Omental fat pad (tissue), 4 donors: ENCODE results near the gene RNF113B. TPM values are rescaled to one million over a fixed set of nuclear protein-coding genes. Genes with fewer than 3 reads are reported as not detected.
A peak's percentile ranks its signal among the peaks of the same experiment; 100 is the strongest.

ENCODE experiments used
- ATAC-seq: fragments of 150-250 bp; one replicate; pipeline ENCODE4 v1.9.1; 2016; ENCODE audit warnings: mild to moderate bottlenecking, moderate library complexity; ENCODE audit not compliant: low FRiP score
- DNase-seq: peaks from one replicate; pipeline ENCODE4 v3.0.0-alpha.2; 2019; ENCODE audit warnings: low spot score
- CTCF ChIP-seq, 3 donors: fragments of 450-650 bp; IDR thresholded peaks; one replicate each; pipeline ENCODE4 v1.5.1; 2016 to 2017; ENCODE audit warnings: antibody characterized with exemption in 3 of 3, mild to moderate bottlenecking in 3 of 3, moderate library complexity in 2 of 3
- small RNA-seq: library from RNA; depleted of rRNA; stranded (forward); fragments of <200 nt; gene quantifications from one replicate; pipeline ENCODE3, GENCODE V24; 2016
- total RNA-seq, 4 donors: library from RNA; depleted of rRNA; stranded (reverse); fragments of >200 nt; gene quantifications; one replicate each; pipeline ENCODE4 v1.1.0, GENCODE V29; 2016

Gene RNF113B
- total RNA-seq, 4 donors from 2014 or later = not detected

GRCh38 chr13:98142380-98143156 lies 34.5 kb downstream of the RNF113B start, which contains the start of gene FARP1:
FARP1 (plus strand) TSS chr13:98143094; CDS start chr13:98213243, 70,149 bp downstream.
- TF ChIP-seq CTCF (IDR thresholded peaks at IDR 0.05) = peak in 1 of 3 donors; percentile 20
- DNase-seq = no peak
- peak; percentile 96 for ATAC-seq

- no peak for TF ChIP-seq CTCF (IDR thresholded peaks at IDR 0.05)
- ATAC-seq (no peak), DNase-seq (no peak)
Observed at GRCh38 chr13:98141509-98142379, 35.3 kb downstream of the RNF113B start.

GRCh38 chr13:98141091-98141490 lies 36.0 kb downstream of the RNF113B start:
- TF ChIP-seq CTCF (IDR thresholded peaks at IDR 0.05) = no peak
- no peak for ATAC-seq
- no peak for DNase-seq

- no peak for TF ChIP-seq CTCF (IDR thresholded peaks at IDR 0.05)
- no peak for ATAC-seq
- DNase-seq = no peak
Observed at GRCh38 chr13:98134901-98135300, 42.2 kb downstream of the RNF113B start.

- TF ChIP-seq CTCF (IDR thresholded peaks at IDR 0.05) = no peak
- DNase-seq (no peak), ATAC-seq (no peak)
Observed at GRCh38 chr13:98133946-98134345, 43.1 kb downstream of the RNF113B start.

- no peak for TF ChIP-seq CTCF (IDR thresholded peaks at IDR 0.05)
- no peak for DNase-seq
- ATAC-seq = no peak
Observed at GRCh38 chr13:98129059-98129746, 47.9 kb downstream of the RNF113B start.

Small RNA genes within 50 kb of the gene (small RNA-seq; reads per million reads assigned to genes)
- not detected for gene MIR3170

Other genes starting within 250 kb of the RNF113B start
- gene IPO5, start 223.6 kb downstream of the RNF113B start, total RNA-seq = 100 to 1,000 TPM; 106 to 170 (median 132) TPM
- gene FARP1, start 34.2 kb downstream of the RNF113B start, total RNA-seq = 10 to 100 TPM; 13.7 to 38.9 (median 30.2) TPM